HG03066 (cell line): ENCODE results near the gene RAI1.
A peak's percentile ranks its signal among the peaks of the same experiment; 100 is the strongest.

Experiments used
- ATAC-seq: cut with Tn5 transposase; IDR thresholded peaks from one replicate; pipeline ENCODE4 v1.9.1; 2021; ENCODE audit warnings: low read depth; ENCODE audit not compliant: unreplicated experiment

RAI1 gene

GRCh38 chr17:17822189-17822588 lies 140.9 kb downstream of the RAI1 start:
- ATAC-seq: no peak

GRCh38 chr17:17822616-17823015 lies 141.4 kb downstream of the RAI1 start:
- no peak for ATAC-seq

- peak; percentile 57 for ATAC-seq
Measured at GRCh38 chr17:17823433-17824118, 142.3 kb downstream of the RAI1 start.

GRCh38 chr17:17824119-17824782 lies 143.0 kb downstream of the RAI1 start:
- ATAC-seq: no peak

- no peak for ATAC-seq
Measured at GRCh38 chr17:17824783-17825614, 143.7 kb downstream of the RAI1 start.

- no peak for ATAC-seq
Measured at GRCh38 chr17:17826342-17826713, 145.1 kb downstream of the RAI1 start.

- ATAC-seq: no peak
Measured at GRCh38 chr17:17826942-17827785, 145.9 kb downstream of the RAI1 start.

GRCh38 chr17:17827826-17828621 lies 146.8 kb downstream of the RAI1 start:
- no peak for ATAC-seq

- ATAC-seq: no peak
Measured at GRCh38 chr17:17830269-17830567, 149.0 kb downstream of the RAI1 start.

GRCh38 chr17:17830740-17831207 lies 149.5 kb downstream of the RAI1 start:
- ATAC-seq: no peak

GRCh38 chr17:17831208-17832031 lies 150.2 kb downstream of the RAI1 start:
- no peak for ATAC-seq

- no peak for ATAC-seq
Measured at GRCh38 chr17:17832032-17832363, 150.7 kb downstream of the RAI1 start.

GRCh38 chr17:17833658-17834357 lies 152.6 kb downstream of the RAI1 start:
- no peak for ATAC-seq

- ATAC-seq: no peak
Measured at GRCh38 chr17:17834974-17835373, 153.7 kb downstream of the RAI1 start.

- ATAC-seq: no peak
Measured at GRCh38 chr17:17835415-17836249, 154.4 kb downstream of the RAI1 start.

GRCh38 chr17:17836250-17836817 lies 155.1 kb downstream of the RAI1 start:
- peak; percentile 53 for ATAC-seq

GRCh38 chr17:17836818-17837379 lies 155.6 kb downstream of the RAI1 start, which contains the start of gene SREBF1:
TSS of gene SREBF1 (minus strand) at chr17:17836986. CDS start at chr17:17836817, 169 bp downstream.
- ATAC-seq: peak; percentile 34
